IPS-15b (cell line): ENCODE measurements around the gene CTSF.

ENCODE experiments used
- H3K27me3 ChIP-seq: one replicate; pipeline ENCODE4 v1.6.1; 2013; ENCODE audit warnings: low read length; ENCODE audit not compliant: control insufficient read depth, insufficient read depth
- H3K36me3 ChIP-seq: one replicate; pipeline ENCODE4 v1.6.1; 2013; ENCODE audit warnings: low read length; ENCODE audit not compliant: control insufficient read depth, insufficient read depth
- H3K4me1 ChIP-seq: one replicate; pipeline ENCODE4 v1.6.1; 2013; ENCODE audit warnings: mild to moderate bottlenecking, low read length; ENCODE audit not compliant: control insufficient read depth, insufficient read depth
- H3K4me3 ChIP-seq: one replicate; pipeline ENCODE4 v1.5.1; 2013; ENCODE audit warnings: low read depth, low read length
- H3K9ac ChIP-seq: one replicate; pipeline ENCODE4 v1.6.1; 2013; ENCODE audit warnings: low read depth, mild to moderate bottlenecking, low read length
- H3K9me3 ChIP-seq: one replicate; pipeline ENCODE4 v1.6.1; 2013; ENCODE audit warnings: mild to moderate bottlenecking, low read length; ENCODE audit not compliant: control insufficient read depth, insufficient read depth

The CTSF gene

GRCh38 chr11:66563832-66564231, 4.6 kb downstream of the CTSF start:
- H3K4me3 ChIP-seq = no peak overlapping the region
- no peak overlapping the region for H3K9ac ChIP-seq

GRCh38 chr11:66562907-66563583, 5.4 kb downstream of the CTSF start:
- Histone ChIP-seq H3K36me3 (peaks cover 34% of the 10 kb centered on the region), H3K4me3 (no peak overlapping the region), H3K27me3 (no peaks in the 10 kb centered on the region), H3K9ac (no peak overlapping the region), H3K4me1 (no peaks in the 10 kb centered on the region), H3K9me3 (no peaks in the 10 kb centered on the region)

More at GRCh38 chr11:66563832-66564231, 4.6 kb downstream of the CTSF start:
- no peaks in the 10 kb centered on the region for H3K27me3 ChIP-seq
- peaks cover 34% of the 10 kb centered on the region for H3K36me3 ChIP-seq
- no peaks in the 10 kb centered on the region for H3K4me1 ChIP-seq
- H3K9me3 ChIP-seq = no peaks in the 10 kb centered on the region

DNA sequence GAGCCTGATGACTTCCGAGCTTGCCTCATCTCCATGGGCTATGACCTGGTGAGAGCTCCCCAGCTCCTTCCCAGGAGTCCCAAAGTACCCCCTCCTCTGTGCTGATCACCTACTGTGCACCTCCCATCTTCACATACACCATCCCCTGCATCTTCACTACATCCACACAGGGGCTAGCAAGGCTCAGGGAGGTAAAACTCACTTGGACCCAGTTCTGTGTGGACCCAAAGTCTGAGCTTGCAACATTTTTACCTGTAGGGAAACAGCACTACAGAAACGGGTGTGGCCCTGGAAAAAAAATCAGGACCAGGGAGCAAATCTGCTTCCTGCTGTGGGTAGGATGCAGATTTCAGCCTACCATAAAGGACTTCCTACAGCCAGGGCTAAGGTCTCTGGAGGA, 6.1 kb downstream of the CTSF start:
- Histone ChIP-seq H3K4me1 (no peaks in the 10 kb centered on the region), H3K9me3 (no peaks in the 10 kb centered on the region), H3K9ac (no peak overlapping the region), H3K4me3 (no peak overlapping the region), H3K36me3 (peaks cover 41% of the 10 kb centered on the region), H3K27me3 (no peaks in the 10 kb centered on the region)

DNA sequence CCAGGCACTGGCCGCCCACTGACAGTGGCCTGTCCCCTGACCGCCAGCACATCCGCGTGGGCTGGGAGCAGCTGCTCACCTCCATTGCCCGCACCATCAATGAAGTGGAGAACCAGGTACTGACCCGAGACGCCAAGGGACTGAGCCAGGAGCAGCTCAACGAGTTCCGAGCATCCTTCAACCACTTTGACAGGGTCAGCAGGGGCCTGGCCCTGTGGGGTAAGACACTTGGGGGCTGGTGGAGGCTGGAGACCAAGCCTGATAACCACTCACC, 6.5 kb downstream of the CTSF start:
- H3K4me3 ChIP-seq = no peak overlapping the region
- H3K36me3 ChIP-seq = peaks cover 44% of the 10 kb centered on the region
- no peak overlapping the region for H3K9ac ChIP-seq
- no peaks in the 10 kb centered on the region for H3K4me1 ChIP-seq
- no peaks in the 10 kb centered on the region for H3K27me3 ChIP-seq
- H3K9me3 ChIP-seq = no peaks in the 10 kb centered on the region

DNA sequence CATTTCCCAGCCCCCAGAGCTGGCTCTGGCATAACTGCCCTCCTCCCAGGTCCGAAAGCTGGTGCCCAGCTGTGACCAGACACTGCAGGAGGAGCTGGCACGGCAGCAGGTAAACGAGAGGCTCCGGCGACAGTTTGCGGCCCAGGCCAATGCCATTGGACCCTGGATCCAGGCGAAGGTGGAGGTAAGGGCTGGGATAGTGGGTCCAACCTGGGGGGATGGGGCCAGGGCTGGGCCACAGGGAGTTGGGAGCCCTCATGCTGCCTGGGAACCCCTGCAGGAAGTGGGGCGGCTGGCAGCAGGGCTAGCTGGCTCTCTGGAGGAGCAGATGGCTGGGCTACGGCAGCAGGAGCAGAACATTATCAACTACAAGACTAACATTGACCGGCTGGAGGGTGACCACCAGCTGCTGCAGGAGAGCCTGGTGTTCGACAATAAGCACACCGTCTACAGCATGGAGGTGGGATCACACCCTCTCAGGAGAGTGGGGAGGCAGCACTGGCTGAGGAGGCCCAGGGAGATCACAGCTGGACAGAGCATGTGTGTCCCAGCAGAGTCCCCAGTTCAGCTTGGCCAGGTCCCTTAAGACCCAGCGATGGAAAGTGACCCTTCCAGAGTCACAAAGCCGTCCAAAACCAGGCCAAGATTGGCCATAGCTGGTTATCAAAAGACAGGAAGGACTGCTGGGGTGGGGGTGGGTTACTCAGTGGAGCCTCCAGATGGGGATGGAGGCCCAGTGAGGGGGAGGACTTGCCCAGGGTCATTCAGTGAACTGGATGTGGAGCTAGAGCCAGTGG, 7.0 kb downstream of the CTSF start:
- Histone ChIP-seq H3K9me3 (no peaks in the 10 kb centered on the region), H3K27me3 (no peaks in the 10 kb centered on the region), H3K36me3 (peaks cover 44% of the 10 kb centered on the region), H3K9ac (no peak overlapping the region), H3K4me3 (no peak overlapping the region), H3K4me1 (no peaks in the 10 kb centered on the region)

DNA sequence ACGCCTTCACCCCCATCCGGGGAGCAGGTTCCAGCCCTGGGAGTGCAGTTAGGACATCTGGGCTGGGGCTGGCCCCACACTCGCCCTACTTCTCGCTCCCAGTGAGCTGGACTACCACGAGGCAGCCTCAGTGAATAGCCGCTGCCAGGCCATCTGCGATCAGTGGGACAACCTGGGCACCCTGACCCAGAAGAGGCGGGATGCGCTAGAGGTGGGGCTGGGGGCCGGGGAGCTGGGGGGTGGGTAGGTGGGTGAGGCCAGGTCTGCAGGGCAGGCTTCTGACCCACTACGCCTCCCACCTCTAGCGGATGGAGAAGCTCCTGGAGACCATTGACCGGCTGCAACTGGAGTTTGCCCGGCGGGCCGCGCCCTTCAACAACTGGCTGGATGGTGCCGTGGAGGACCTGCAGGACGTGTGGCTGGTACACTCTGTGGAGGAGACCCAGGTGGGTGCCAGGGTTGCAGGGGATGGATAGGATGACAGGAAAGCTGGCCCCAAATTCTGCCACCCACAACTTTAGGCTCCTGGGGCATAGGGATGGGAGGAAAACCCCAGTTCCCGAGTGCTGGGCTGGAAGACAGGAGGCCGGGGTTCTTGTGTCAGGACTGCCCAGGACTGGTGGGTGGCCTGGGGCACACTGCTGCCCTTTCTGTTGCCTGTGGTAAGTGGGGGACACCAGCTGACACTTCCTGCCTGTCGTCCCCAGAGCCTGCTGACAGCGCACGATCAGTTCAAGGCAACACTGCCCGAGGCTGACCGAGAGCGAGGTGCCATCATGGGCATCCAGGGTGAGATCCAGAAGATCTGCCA, 8.3 kb downstream of the CTSF start:
- H3K4me1 ChIP-seq = no peaks in the 10 kb centered on the region
- peaks cover 52% of the 10 kb centered on the region for H3K36me3 ChIP-seq
- no peaks in the 10 kb centered on the region for H3K9me3 ChIP-seq
- H3K4me3 ChIP-seq = no peak overlapping the region
- no peak overlapping the region for H3K9ac ChIP-seq
- H3K27me3 ChIP-seq = no peaks in the 10 kb centered on the region

DNA sequence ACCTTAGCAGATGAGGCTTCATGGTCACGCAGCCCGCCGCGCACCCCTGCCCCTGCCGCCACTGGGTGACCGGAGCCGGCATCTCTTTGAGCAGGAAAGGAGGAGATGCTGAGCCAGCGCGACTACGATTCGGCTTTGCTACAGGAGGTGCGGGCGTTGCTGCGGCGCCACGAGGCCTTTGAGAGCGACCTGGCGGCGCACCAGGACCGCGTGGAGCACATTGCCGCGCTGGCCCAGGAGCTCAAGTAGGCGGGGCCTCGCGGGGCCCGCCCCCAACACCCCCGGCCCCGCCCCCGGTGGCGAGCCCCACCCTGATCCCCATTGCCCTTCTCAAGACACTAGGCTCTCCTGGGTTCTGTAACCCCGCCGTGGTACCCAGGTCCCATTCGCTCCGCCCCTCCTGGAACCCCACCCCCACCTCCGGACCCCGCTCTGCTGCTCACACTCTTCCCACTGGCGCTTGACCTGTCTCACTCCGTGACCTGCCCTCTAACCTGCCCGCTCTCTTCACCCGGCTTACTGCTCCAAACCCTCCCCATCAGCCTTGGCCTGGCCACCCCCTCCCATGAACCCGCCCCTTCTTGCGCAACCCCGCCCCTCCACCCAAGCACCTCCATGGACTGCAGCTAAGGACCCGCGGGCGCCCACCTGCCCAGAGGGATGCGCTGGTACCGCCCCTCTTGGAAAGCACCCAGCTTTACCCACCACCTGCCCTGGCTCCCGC, 9.1 kb downstream of the CTSF start:
- Histone ChIP-seq H3K4me1 (no peaks in the 10 kb centered on the region), H3K9ac (no peak overlapping the region), H3K27me3 (no peaks in the 10 kb centered on the region), H3K9me3 (no peaks in the 10 kb centered on the region), H3K4me3 (no peak overlapping the region), H3K36me3 (peaks cover 56% of the 10 kb centered on the region)

DNA sequence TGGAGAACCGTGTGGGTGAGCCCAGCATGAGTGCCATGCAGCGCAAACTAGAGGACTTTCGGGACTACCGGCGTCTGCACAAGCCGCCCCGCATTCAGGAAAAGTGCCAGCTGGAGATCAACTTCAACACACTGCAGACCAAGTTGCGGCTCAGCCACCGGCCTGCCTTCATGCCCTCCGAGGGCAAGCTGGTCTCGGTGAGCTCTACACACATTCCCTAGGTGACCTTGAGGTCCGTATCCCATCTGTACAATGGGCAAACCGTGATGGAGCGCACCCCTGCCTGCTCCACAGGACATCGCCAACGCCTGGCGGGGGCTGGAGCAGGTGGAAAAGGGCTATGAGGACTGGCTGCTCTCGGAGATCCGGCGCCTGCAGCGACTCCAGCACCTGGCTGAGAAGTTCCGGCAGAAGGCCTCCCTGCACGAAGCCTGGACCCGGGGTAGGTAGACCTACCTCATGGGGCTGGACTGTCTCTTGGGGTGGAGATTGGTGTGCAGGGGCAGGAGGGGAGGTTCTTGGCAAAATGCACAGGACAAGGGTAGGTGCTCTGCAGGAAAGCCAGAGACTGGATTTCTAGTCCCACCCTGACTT, 10.6 kb downstream of the CTSF start:
- Histone ChIP-seq H3K4me3 (no peak overlapping the region), H3K27me3 (no peaks in the 10 kb centered on the region), H3K4me1 (no peaks in the 10 kb centered on the region), H3K36me3 (peaks cover 51% of the 10 kb centered on the region), H3K9ac (no peak overlapping the region), H3K9me3 (no peaks in the 10 kb centered on the region)

GRCh38 chr11:66556086-66556485, 12.3 kb downstream of the CTSF start:
- H3K27me3 ChIP-seq = no peaks in the 10 kb centered on the region
- H3K4me3 ChIP-seq = no peak overlapping the region
- no peak overlapping the region for H3K9ac ChIP-seq
- H3K36me3 ChIP-seq = peaks cover 37% of the 10 kb centered on the region
- H3K9me3 ChIP-seq = no peaks in the 10 kb centered on the region
- no peaks in the 10 kb centered on the region for H3K4me1 ChIP-seq

GRCh38 chr11:66555416-66555815, 13.0 kb downstream of the CTSF start:
- H3K4me1 ChIP-seq = no peaks in the 10 kb centered on the region
- no peaks in the 10 kb centered on the region for H3K9me3 ChIP-seq
- no peak overlapping the region for H3K9ac ChIP-seq
- H3K4me3 ChIP-seq = no peak overlapping the region
- H3K27me3 ChIP-seq = no peaks in the 10 kb centered on the region
- peaks cover 33% of the 10 kb centered on the region for H3K36me3 ChIP-seq

DNA sequence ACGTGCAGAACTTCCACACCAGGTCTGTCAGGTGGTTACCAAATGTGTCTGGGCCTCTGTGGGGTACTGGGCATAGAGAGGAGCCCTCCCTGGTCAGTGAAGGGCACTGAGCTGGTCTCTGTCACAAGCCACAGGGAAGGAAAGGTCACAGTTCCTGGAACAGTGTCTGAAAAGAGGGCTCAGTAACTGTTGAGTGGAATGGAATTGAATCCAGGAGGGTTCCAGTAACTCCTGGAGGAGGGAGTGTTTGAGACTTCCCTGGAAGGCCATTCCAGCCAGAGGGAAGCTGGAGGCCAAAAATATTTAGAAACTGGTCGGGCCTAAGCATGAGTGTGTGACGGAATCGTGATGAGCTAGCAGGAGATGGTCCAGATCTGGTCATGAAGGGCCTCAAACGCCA, 13.8 kb downstream of the CTSF start:
- H3K36me3 ChIP-seq = peaks cover 29% of the 10 kb centered on the region
- no peak overlapping the region for H3K4me3 ChIP-seq
- no peaks in the 10 kb centered on the region for H3K9me3 ChIP-seq
- H3K4me1 ChIP-seq = no peaks in the 10 kb centered on the region
- H3K9ac ChIP-seq = no peak overlapping the region
- H3K27me3 ChIP-seq = no peaks in the 10 kb centered on the region
